Choroid plexus epithelial cell (primary cell): ENCODE data around the gene TANGO6.

Experiments used
- DNase-seq: peaks from one replicate; pipeline ENCODE4 v3.0.0-alpha.2; 2010; ENCODE audit warnings: low read depth
- H3K4me3 ChIP-seq: 2 replicates; pipeline ENCODE4 v1.5.1; 2011; ENCODE audit warnings: low read depth, mild to moderate bottlenecking, control low read depth, low read length, moderate library complexity
- CTCF ChIP-seq: conservative IDR thresholded peaks from 2 replicates; pipeline ENCODE4 v1.5.1; 2011; ENCODE audit warnings: low read depth, mild to moderate bottlenecking, control low read depth, inconsistent platforms, low read length, moderate library complexity

TANGO6 gene

GRCh38 chr16:68894714-68895113, 51.4 kb downstream of the TANGO6 start:
- H3K4me3 ChIP-seq: no peak overlapping the region
- TF ChIP-seq CTCF: no peak

DNA sequence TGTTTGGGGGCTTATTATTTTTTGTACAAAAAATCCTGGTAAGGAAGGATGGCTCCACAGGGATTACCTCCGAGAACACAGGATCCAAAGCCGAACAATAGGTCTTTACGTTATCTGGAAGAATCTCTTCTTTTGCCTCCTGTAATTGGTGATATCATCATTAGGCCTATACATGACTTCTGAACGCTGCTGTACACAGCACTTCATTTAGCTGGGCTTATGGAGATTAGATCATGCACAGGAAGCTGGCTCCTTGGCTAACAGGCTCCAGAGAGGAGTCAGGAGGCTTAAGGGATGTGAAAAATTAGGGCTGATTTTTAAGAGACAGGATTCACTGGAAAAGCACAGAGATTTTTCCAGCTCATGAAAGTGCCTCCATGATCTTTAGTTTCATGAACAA, 54.7 kb downstream of the TANGO6 start:
- DNase-seq: no peak
- TF ChIP-seq CTCF: no peak
- H3K4me3 ChIP-seq: no peak overlapping the region

More at GRCh38 chr16:68894714-68895113, 51.4 kb downstream of the TANGO6 start:
- no peak for DNase-seq

DNA sequence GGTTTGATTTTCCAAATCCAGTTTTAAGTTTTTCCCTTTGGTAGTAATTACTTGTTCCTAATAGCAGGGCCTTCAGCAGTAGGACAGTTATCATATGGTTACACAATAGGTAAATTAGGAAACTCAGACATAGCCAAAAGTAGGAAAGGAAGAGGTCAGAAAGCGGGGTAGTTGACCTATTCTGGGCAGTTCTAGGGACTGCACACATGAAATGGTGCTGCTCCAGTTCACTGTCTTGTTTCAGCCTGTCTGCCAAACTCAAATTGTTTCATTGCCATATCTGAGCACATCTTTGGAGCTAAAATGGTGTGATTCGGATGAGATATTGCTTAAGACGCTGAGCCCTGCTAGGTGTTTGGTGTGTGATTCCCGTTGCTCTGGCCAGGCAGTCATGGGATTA, 56.7 kb downstream of the TANGO6 start:
- DNase-seq: no peak
- TF ChIP-seq CTCF: no peak
- H3K4me3 ChIP-seq: no peak overlapping the region

GRCh38 chr16:68902003-68902968, 59.0 kb downstream of the TANGO6 start:
- peak; percentile 80 for DNase-seq
- peak; percentile 88 for TF ChIP-seq CTCF
- H3K4me3 ChIP-seq: no peak overlapping the region

DNA sequence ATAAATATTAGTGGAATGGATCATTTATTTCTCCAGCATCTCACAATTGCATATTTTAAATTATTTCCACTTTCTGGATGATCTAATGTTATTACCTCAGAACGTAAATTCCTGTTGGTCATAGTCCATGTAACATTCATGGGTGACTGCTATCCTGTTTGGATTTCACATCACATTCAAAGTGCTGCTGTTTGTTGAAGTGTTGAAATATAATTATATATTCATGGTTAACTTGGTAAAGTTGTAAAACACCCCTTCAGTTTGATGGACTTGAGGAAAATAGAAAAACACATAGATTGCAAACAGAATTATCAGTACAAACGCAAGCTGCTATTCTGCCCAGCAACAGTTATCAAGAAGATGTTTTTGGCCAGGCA, 59.6 kb downstream of the TANGO6 start:
- TF ChIP-seq CTCF: no peak
- no peak for DNase-seq

DNA sequence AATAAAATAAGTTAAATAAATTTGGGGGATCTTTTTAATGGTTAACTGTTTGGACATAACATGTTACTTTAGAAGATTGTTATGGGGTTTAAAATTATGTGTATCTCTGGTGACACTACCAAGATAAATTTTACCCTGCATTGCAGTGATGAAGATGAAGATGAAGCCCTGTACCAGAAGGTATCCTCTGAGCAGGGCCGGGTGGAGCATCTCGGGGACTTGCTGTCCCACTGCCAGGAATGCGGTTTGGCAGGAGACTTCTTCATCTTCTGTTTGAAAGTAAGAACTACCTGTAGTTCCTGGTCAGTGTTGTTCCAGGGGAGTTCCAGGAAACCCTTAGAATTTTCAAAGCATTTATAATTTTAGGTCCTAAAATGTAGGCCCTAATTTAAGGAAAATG, 64.0 kb downstream of the TANGO6 start:
- no peak overlapping the region for H3K4me3 ChIP-seq
- no peak for TF ChIP-seq CTCF
- DNase-seq: no peak

More for the DNA sequence above, 59.6 kb downstream of the TANGO6 start:
- no peak overlapping the region for H3K4me3 ChIP-seq

GRCh38 chr16:68907781-68908181, 64.5 kb downstream of the TANGO6 start:
- H3K4me3 ChIP-seq: no peak overlapping the region
- peak; percentile 62 for DNase-seq
- no peak for TF ChIP-seq CTCF
